Smooth muscle cell of bladder (primary cell): ENCODE data around the gene TMEM239. TPM values are rescaled to one million over a fixed set of nuclear protein-coding genes. Genes with fewer than 3 reads are reported as not detected.

Experiments
- total RNA-seq: library from RNA; depleted of rRNA; stranded (reverse); fragments of >200 nt; gene quantifications from 2 replicates; pipeline ENCODE4 v1.2.3, GENCODE V29; 2014

TMEM239 gene
- not detected in 2 replicates for total RNA-seq

DNA sequence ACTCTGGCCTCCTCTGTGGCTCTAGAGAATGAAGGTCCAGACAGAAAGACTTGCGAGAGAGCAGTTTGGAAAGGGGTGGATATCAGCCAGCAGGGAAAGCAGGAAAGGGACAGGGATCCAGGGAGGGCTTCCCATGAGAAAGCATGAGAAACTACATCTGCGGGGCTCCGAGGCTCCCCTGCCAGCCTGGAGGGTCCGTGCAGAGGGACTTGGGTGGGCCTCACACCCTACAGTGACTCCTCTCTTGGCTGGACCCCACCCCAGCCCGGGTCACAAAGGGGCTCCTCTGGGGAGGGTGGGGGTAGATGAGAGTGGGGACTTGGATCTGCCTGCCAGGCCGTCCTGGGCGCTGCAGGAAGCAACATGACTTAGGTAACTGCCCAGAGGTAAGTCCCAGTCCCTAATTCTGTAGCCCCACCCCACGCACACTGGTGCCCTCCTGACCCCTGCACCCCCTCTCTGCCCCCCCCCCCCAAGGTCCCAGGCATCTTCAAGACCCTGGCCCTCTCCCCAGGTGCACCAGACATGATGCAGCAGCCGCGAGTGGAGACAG lies at the start of gene TMEM239:
TMEM239 (plus strand) TSS at position 335 of the 553 bp plus-strand sequence; CDS start at position 526, 191 bp downstream.

GRCh38 chr20:2800521-2801285 lies 15.5 kb upstream of the TMEM239 start, which contains the start of gene CPXM1:
Gene CPXM1, minus strand, starts transcription at chr20:2800627. Its CDS starts 55 bp downstream, at chr20:2800572.

DNA sequence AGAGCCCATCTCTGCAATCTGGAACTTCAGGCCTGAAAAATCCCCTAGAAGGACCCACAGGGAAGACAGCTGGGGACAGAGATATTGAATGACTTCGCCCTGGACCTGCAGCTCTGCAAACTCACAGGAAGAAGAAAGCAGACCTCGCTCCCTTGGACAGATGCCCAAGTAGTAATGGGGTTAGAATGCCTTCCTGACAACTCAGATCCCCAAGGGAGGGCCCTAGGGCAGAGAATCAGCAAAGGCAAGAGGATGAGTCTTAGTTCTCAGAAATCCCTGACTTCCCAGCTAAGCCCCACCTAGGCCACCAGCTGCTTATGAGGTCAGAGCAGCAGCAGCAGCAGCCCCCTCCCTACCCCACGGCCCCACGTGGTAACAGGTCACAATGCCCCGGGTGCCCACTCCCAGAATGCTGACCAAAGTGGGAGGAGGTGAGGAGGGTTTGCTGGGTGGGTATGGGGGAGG lies 1.5 kb upstream of the TMEM239 start, which contains the start of gene C20orf141:
C20orf141 (plus strand) TSS at position 401 of the 465 bp plus-strand sequence. CDS start 198 bp downstream, outside the sequence.

GRCh38 chr20:2840138-2840966 lies 24.2 kb downstream of the TMEM239 start, which contains the start of the genes PCED1A and VPS16:
Gene PCED1A, minus strand, starts transcription at chr20:2840655. Its CDS starts 743 bp downstream, at chr20:2839912.
Gene VPS16, plus strand, starts transcription at chr20:2840745. Its CDS starts 30 bp downstream, at chr20:2840775.

Other genes with a start within 250 kb of the TMEM239 start
- gene NOP56, start 163.7 kb upstream of the TMEM239 start, total RNA-seq, result 118 and 160 TPM in 2 replicates
- gene IDH3B, start 152.1 kb upstream of the TMEM239 start, total RNA-seq, result 79.0 and 98.4 TPM in 2 replicates
- 0.57 and 1.8 TPM in 2 replicates for gene EBF4, start 123.6 kb upstream of the TMEM239 start, total RNA-seq
- gene CPXM1, start 15.7 kb upstream of the TMEM239 start, total RNA-seq, result 0.71 and 1.2 TPM in 2 replicates
- gene C20orf141, start 1.4 kb upstream of the TMEM239 start, total RNA-seq, result 0.37 TPM in 1 of 2 replicates, not detected in the other
- 17.1 and 26.6 TPM in 2 replicates for gene PCED1A, start 24.3 kb downstream of the TMEM239 start, total RNA-seq
- gene VPS16, start 24.4 kb downstream of the TMEM239 start, total RNA-seq, result 72.2 and 72.7 TPM in 2 replicates
- gene PTPRA, start 57.1 kb downstream of the TMEM239 start, total RNA-seq, result 22.9 and 27.9 TPM in 2 replicates
- gene GNRH2, start 227.3 kb downstream of the TMEM239 start, total RNA-seq, result 0.09 and 0.57 TPM in 2 replicates
- 38.3 and 44.7 TPM in 2 replicates for gene MRPS26, start 229.7 kb downstream of the TMEM239 start, total RNA-seq